ENCODE results near the gene FOXRED2. TPM values are rescaled to one million over a fixed set of nuclear protein-coding genes. Genes with fewer than 3 reads are reported as not detected.
A peak's percentile ranks its signal among the peaks of the same experiment; 100 is the strongest.

FOXRED2 gene
- total RNA-seq, 1 donor from 2014 or later, result 15.3 TPM

GRCh38 chr22:36514766-36515165 lies 7.9 kb upstream of the FOXRED2 start:
- no peak for DNase-seq (ENCODE audit: low spot score)

DNA sequence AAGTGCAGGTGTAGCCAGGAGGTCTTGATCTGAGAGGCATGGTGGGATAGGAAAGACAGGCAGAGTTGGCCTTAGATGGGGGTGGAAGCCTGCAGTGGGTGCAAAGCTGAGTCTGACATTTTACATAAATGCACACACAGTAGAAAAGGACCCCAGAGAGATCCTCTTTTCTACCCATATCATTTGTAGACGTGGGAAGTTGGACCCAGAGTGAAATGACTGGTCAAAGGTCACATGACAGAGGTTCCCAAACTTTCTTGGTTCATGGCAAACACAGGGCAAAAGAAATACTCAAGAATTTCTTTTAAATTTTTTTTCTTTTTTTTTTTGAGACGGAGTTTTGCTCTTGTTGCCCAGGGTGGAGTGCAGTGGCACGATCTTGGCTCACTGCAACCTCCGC lies 6.2 kb upstream of the FOXRED2 start:
- no peak for DNase-seq (ENCODE audit: low spot score)

DNA sequence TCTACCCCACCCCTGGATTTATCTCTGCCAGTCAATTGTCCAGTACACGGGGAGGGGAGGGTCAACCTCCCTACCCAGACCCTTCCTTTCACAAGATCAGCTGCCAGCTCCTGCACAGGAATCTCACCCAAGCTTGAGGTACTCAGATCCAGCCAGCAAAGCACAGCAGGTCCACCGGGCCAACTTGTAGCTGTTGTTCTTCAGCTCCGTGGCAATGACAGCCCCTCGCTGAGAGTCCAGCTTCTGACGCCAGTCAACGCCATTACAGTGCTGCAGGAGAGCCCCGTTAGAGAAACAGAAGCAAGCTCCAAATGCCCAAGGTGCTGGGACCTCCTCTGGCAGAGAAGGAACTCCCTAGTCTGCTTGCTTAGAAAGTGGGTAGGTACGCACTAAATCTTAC lies 5.5 kb upstream of the FOXRED2 start:
- DNase-seq (ENCODE audit: low spot score), result no peak

DNA sequence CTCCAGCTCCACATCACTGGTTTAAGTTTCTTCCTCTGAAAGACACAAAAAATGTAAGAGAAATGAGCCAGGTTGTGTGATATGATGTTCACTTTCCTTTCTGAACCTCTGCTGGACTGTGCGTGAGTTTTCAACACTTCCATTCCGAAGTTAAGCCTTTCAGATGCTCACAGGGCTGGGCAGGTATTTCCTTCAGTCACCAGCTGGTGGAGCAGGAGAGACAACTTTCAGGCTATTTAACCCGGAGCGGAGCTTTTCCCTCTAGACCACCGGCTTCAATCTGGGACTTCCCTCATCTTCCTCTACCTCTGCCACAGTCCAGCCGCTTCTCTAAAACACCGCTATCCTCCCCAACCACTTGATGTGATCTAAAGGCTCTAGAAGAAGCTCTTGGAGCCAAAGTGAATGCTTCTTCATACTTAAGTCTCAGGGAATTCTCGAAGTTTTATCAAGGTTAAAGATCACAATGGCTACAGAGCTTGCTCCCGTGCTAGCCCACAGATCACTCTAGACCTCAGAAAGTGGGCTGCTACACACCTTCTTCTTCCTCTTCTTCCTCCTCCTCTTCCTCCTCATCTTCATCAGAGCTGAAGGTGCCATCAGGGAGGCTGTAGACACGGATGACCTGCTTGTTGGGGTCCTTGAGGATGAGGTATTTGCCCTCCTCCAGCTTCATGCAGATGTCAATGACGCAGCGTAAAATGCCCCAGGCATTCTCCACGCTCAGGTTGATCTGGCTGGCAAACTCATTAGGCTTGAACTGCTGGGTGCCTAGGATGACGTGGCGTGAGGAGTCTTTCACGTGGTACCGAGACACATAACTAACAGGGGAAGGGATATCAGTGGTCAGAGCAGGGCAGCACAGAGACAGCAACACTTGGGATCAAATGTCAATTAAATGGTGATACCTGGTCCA lies 4.4 kb upstream of the FOXRED2 start:
- no peak for DNase-seq (ENCODE audit: low spot score)

DNA sequence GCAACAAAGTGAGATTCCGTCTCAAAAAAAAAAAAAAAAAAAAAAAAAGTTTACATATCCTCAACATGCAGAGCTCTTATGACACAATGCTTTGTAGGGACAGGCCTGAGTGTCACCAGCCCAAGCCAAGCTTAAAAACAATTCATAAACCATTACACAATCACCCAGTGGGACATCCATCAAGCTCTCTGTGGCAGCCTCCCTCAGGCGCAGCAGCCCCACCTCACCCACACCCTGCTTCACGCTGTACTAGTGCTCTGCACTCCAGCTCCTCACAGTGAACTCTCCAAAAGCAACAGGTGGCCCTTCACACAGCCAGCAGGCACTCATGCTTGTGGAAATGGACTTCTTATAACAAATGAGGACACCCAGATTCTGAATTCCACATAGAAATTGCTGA lies 3.5 kb upstream of the FOXRED2 start:
- DNase-seq (ENCODE audit: low spot score), result no peak

DNA sequence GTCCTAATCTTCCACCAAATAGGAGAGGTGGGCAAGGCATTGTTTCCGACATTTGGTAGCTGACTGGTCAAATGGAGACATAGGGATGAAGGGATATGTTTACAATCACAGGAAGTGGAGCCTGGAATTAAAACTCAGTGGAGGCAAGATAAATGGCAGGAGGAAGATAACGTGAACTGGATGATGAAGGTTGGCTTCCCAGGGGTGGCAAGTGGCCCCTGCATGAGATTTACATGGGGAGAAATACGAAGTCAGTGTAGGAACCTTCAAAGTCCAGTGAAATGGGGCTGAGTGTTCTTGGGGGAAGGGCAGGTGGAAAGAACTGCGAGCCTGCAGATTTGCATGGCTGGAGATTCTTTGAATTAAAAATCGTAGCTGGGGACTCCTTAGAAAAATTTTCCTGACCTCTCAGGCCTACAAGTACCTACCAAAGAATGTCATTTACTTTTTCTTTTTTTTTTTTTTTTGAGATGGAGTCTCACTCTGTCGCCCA lies 724 bp upstream of the FOXRED2 start:
- no peak for DNase-seq (ENCODE audit: low spot score)

DNA sequence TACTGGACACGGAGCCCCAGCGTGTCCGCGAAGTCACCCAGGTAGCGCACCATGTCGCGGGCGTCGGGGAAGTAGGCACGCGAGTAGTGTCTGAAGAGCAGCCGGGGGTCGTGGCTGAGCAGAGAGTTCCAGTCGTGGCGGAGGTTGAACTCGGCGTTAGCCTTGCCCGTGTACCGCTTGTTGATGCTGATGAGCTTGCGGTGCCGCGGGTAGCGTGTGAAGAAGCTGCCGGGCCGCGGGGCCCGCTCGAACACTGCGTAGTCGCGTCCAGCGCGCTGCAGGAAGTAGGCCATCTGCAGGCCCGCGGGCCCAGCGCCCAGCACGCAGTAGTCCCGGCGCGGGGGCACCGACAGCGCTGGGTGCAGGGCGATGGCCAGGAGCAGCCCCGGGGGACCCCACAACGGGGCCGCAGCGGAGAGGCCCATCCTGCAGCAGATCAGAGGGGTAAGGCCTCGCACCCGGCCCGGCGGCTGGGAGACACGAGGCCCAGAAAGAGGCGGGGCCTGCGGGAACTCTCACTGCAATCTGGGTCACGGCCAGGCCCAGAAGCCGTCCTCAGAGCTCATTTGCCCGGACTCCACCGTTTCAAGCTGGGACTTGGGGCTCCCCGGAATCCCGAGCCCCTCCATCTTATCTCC lies 723 bp downstream of the FOXRED2 start:
- DNase-seq (ENCODE audit: low spot score), result no peak

DNA sequence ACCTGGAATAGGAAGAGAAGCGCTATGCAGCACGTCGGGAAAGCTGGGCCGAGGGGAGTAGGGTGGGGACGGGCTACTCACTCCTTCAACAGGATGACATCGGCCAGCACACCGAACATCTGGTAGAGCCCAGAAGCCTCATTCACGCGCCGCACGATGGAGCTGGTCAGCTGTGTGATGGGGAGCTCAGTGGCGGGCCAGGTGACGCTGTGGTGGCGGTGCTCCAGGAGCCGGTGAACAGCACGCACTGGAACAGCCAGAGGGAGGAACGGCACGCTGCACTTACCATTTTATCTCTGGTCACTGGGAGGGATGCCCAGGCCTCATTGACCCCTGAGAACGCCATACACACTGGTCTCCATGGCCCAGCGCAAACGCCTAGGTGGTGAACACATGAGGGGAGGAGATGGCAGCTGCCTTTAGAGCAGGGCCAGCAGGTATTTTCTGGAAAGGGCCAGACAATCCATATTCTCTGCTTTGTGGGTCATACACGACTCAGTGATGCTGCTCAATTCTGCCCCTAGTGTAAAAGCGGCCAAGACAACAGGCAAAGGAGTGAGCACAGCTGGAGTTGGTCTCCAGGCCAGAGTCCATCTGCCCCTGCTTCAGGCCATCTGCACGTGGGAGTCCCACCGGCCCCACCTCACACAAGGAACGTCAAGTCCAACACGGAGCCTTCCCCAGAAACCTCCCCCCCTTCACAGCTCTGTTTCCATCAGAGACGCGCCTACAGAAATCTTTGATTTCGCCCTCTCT lies 8.8 kb downstream of the FOXRED2 start:
- DNase-seq (ENCODE audit: low spot score), result no peak

DNA sequence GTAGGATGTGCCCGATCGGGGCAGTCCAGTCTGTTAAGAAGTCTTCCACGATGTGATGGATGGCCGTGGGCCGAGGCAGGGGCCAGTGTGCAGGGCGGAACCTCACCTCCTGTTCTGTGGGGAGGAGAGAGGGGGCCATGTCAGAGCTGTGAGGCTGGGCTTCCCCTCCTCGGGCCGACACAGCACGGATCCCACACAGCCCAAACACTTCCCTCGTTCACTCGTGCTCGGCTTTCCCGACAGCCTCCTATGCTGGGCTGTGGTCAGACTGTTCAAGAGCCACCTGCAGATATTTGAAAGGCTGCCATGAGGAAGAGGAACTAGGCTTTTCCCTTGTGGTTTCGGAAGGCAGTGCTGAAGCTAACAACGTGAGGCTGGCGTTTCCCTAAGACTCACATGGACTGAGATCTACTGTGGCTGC lies 13.1 kb downstream of the FOXRED2 start:
- DNase-seq (ENCODE audit: low spot score), result no peak

- DNase-seq (ENCODE audit: low spot score), result no peak
Observed at GRCh38 chr22:36492109-36492508, 14.7 kb downstream of the FOXRED2 start.

- DNase-seq (ENCODE audit: low spot score), result no peak
Observed at GRCh38 chr22:36491155-36491554, 15.7 kb downstream of the FOXRED2 start.

GRCh38 chr22:36486619-36487384 lies 20.0 kb downstream of the FOXRED2 start:
- no peak for DNase-seq (ENCODE audit: low spot score)

DNA sequence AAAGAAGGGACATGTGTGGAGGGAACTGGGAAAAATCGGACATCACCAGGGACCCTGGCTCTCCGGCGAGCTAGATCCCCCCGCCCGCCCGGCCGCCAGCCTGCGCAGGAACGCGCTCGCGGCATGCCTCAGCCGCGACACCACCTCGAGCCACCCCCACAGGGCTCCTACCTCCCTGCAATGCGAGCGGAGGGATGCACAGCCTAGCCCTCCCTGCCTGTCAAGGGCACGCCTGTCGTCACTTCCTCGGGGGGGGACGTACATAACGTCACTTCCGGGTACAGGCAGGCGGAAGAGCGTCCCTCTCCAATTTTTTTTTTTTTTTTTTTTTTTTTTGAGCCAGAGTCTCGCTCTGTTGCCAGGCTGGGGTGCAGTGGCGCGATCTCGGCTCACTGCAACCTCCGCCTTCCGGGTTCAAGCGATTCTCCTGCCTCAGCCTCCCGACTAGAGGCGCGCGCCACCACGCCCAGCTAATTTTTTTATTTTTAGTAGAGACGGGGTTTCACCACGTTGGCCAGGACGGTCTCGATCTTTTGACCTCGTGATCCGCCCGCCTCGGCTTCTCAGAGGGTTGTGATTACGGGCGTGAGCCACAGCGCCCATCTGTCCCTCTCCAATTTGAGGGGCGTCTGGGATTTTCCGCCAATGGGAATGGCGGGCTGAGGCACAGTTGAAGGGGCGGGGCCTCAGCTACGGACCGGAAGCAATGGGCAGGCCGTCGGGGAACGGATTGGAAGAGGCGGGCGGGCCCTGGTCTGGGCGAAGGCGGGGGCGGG lies 25.3 kb downstream of the FOXRED2 start, which contains the start of gene TXN2:
TXN2 (minus strand) TSS at position 248 of the 776 bp plus-strand sequence. CDS start 803 bp downstream, outside the sequence.
- DNase-seq (ENCODE audit: low spot score), result peak; percentile 97

GRCh38 chr22:36480941-36481392 lies 25.9 kb downstream of the FOXRED2 start:
- no peak for DNase-seq (ENCODE audit: low spot score)

DNA sequence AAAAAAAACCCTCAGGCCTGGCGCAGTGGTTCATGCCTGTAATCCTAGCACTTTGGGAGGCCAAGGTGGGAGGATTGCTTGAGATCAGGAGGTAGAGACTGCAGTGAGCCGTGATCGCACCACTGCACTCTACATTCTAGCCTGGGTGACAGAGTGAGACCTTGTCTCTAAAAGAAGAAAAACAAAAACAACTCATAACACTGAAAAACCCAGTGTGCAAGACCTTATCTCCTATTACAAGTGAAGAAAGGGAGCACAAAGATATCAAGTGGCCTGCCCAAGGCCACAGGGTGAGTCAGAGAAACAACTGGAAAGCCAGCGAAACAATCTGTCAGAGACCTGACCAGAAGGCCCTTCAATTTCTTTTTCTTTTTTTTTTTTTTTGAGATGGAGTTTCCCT lies 27.9 kb downstream of the FOXRED2 start:
- DNase-seq (ENCODE audit: low spot score), result no peak

- no peak for DNase-seq (ENCODE audit: low spot score)
Observed at GRCh38 chr22:36475341-36475740, 31.5 kb downstream of the FOXRED2 start.

GRCh38 chr22:36472689-36473088 lies 34.2 kb downstream of the FOXRED2 start:
- no peak for DNase-seq (ENCODE audit: low spot score)

DNA sequence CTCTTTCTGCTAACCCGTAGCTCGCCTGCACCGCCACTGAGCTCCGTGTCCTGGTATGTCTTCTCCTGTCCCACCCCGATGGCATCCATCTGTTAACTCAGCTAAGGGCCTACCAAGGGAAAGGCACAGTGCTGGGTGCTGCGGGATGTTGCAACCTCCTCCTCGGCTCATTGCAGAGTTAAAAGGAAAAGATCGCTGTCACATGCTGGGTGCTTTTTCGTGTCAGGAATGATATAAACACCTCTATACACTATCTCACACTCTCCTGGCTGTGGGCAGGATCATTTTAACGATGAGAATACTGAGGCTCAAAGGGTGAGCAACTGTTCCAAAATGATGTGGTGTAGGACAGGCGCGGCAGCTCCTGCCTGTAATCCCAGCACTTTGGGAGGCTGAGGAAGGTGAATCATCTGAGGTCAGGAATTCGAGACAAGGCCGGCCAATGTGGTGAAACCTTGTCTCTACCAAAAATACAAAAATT lies 35.5 kb downstream of the FOXRED2 start:
- DNase-seq (ENCODE audit: low spot score), result no peak

- no peak for DNase-seq (ENCODE audit: low spot score)
Observed at GRCh38 chr22:36470994-36471331, 35.9 kb downstream of the FOXRED2 start.

Measured in ureter (tissue), 1 donor.